ENCODE results near the gene MXI1. TPM values are rescaled to one million over a fixed set of nuclear protein-coding genes. Genes with fewer than 3 reads are reported as not detected.

Gene MXI1
- total and polyA plus RNA-seq, 12 donors: 21.4 to 69.8 (median 38.6) TPM

DNA sequence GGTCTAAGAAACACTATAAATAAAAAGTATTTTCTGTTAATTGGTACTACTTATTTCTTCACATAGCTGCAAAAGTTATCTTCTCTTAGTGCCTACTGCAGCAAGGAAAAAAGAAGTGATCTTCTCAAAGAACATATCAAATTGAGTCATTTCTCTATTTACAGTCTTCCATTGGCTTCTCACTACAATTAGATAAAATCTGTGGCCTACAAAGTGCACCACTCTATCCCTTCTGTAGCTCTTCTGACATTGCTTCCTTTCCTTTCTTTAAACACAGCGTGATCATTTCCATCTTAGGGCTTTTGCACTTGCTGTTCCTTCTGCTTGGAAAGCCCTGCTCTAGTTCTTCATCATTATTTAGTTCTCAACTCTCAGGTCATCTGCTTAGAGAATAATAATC lies 44.7 kb downstream of the MXI1 start:
- Histone ChIP-seq H3K36me3 (replicated peaks in 1 of 2) (no peaks in the 10 kb centered on the region), H3K27me3 (no peaks in the 10 kb centered on the region), H3K9me3 (replicated peaks in 1 of 3) (no peaks in the 10 kb centered on the region), H3K27ac (no peak overlapping the region), H3K4me3 (no peak overlapping the region), H3K4me1 (replicated peaks in 1 of 2) (no peaks in the 10 kb centered on the region)
- TF ChIP-seq CTCF (IDR thresholded peaks at IDR 0.05) (no peak), POLR2A (IDR thresholded peaks at IDR 0.05) (no peak)
- intact Hi-C loops (cut with DNase I): no loop called here
- no peak for DNase-seq
- WGBS, 4 donors: 90 to 100% (median 96%) methylated on average over 1 of the region's 1 CpG

DNA sequence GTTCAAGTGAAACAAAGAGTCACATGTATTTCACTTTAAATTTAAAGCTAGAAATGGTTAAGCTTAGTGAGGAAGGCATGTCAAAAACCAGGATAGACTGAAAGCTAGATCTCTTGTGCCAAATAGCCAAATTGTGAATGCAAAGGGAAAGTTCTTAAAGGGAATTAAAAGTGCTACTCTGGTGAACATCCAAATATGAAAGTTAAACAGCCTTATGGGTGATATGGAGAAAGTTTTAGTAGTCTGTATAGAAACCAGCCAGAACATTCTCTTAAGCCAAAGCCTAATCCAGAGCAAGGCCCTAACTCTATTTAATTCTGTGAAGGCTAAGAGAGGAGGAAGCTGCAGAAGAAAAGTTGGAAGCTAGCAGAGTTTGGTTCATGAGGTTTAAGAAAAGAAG lies 47.1 kb downstream of the MXI1 start:
- TF ChIP-seq POLR2A (IDR thresholded peaks at IDR 0.05): no peak
- TF ChIP-seq CTCF (IDR thresholded peaks at IDR 0.05): no peak
- intact Hi-C loops (cut with DNase I): no loop called here
- Histone ChIP-seq H3K4me3 (no peak overlapping the region), H3K4me1 (replicated peaks in 1 of 2) (no peaks in the 10 kb centered on the region), H3K9me3 (replicated peaks in 1 of 3) (no peaks in the 10 kb centered on the region), H3K27ac (no peak overlapping the region), H3K36me3 (replicated peaks in 1 of 2) (no peaks in the 10 kb centered on the region), H3K27me3 (no peaks in the 10 kb centered on the region)
- DNase-seq: no peak

DNA sequence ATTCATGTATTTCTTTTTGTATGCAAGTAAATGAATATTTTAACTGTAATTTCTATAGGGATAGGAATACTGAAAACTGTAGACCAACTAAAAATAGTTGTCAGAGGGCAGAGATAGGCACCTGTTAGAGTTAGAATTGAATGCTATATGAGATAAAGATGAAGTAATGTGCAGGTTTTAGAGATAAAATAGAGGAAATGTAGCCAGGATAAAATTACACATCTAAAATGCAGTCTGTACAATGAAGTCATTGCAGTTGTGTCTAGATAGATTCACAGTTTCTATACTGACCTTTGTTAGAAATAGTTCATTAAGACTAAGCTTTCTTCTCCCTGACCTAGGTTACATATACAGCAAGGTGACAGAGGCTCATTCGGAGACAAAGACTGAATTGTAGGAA lies 51.1 kb downstream of the MXI1 start:
- WGBS, 4 donors: 92 to 97% (median 94%) methylated on average over 1 of the region's 1 CpG
- Histone ChIP-seq H3K9me3 (replicated peaks in 1 of 3) (no peaks in the 10 kb centered on the region), H3K36me3 (replicated peaks in 1 of 2) (no peaks in the 10 kb centered on the region), H3K27ac (no peak overlapping the region), H3K27me3 (no peaks in the 10 kb centered on the region), H3K4me3 (no peak overlapping the region), H3K4me1 (replicated peaks in 1 of 2) (peaks cover 0 to 15% of the 10 kb centered on the region in 2 donors)
- DNase-seq: no peak
- intact Hi-C loops (cut with DNase I): no loop called here
- TF ChIP-seq POLR2A (IDR thresholded peaks at IDR 0.05) (no peak), CTCF (IDR thresholded peaks at IDR 0.05) (no peak)

GRCh38 chr10:110259317-110259716 lies 51.9 kb downstream of the MXI1 start:
- H3K36me3 ChIP-seq (replicated peaks in 1 of 2): no peaks in the 10 kb centered on the region
- H3K4me3 ChIP-seq: no peak overlapping the region
- H3K27ac ChIP-seq: no peak overlapping the region
- DNase-seq: no peak
- peaks cover 0 to 17% of the 10 kb centered on the region in 2 donors for H3K4me1 ChIP-seq (replicated peaks in 1 of 2)
- intact Hi-C loops (cut with DNase I): no loop called here
- H3K9me3 ChIP-seq (replicated peaks in 1 of 3): no peaks in the 10 kb centered on the region
- TF ChIP-seq CTCF (IDR thresholded peaks at IDR 0.05): no peak
- TF ChIP-seq POLR2A (IDR thresholded peaks at IDR 0.05): no peak
- H3K27me3 ChIP-seq: no peaks in the 10 kb centered on the region
